Omental fat pad (tissue), 4 donors: ENCODE results near the gene SSB. TPM values are rescaled to one million over a fixed set of nuclear protein-coding genes. Genes with fewer than 3 reads are reported as not detected.
"Not testable (repeated sequence)": the region's sequence is repeated elsewhere in the genome, so short reads cannot be mapped to it uniquely, and the experiment has no call there.

Source experiments
- ATAC-seq: fragments of 150-250 bp; one replicate; pipeline ENCODE4 v1.9.1; 2016; ENCODE audit warnings: mild to moderate bottlenecking, moderate library complexity; ENCODE audit not compliant: low FRiP score
- DNase-seq: peaks from one replicate; pipeline ENCODE4 v3.0.0-alpha.2; 2019; ENCODE audit warnings: low spot score
- CTCF ChIP-seq, 3 donors: fragments of 450-650 bp; IDR thresholded peaks; one replicate each; pipeline ENCODE4 v1.5.1; 2016 to 2017; ENCODE audit warnings: antibody characterized with exemption in 3 of 3, mild to moderate bottlenecking in 3 of 3, moderate library complexity in 2 of 3
- total RNA-seq, 4 donors: library from RNA; depleted of rRNA; stranded (reverse); fragments of >200 nt; gene quantifications; one replicate each; pipeline ENCODE4 v1.1.0, GENCODE V29; 2016

SSB gene
- total RNA-seq, 4 donors from 2014 or later = 70.3 to 246 (median 111) TPM

GRCh38 chr2:169819106-169819505 is 20.4 kb downstream of the SSB start:
- TF ChIP-seq CTCF (IDR thresholded peaks at IDR 0.05) = no peak
- DNase-seq (no peak), ATAC-seq (no peak)

DNA sequence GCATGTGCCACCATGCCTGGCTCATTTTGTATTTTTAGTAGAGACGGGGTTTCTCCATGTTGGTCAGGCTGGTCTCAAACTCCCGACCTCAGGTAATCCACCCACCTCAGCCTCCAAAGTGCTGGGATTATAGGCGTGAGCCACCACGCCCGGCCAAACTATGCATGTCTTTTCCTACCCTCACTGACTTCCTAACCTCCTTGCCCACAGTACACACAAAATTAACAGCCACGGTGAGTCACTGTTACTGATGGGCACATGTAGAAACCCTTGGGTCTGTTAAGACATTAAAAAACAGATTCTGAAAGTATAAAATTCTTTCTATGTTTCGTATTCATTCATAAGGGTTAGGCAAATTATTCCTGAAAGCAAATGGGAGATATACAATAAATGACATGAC is 21.4 kb downstream of the SSB start:
- DNase-seq, ATAC-seq: not testable (repeated sequence)

- TF ChIP-seq CTCF (IDR thresholded peaks at IDR 0.05) = no peak
- DNase-seq = no peak
- no peak for ATAC-seq
Measured at GRCh38 chr2:169822036-169822435, 23.4 kb downstream of the SSB start.

- DNase-seq (no peak), ATAC-seq (no peak)
- no peak for TF ChIP-seq CTCF (IDR thresholded peaks at IDR 0.05)
Measured at GRCh38 chr2:169822785-169823392, 24.2 kb downstream of the SSB start.

DNA sequence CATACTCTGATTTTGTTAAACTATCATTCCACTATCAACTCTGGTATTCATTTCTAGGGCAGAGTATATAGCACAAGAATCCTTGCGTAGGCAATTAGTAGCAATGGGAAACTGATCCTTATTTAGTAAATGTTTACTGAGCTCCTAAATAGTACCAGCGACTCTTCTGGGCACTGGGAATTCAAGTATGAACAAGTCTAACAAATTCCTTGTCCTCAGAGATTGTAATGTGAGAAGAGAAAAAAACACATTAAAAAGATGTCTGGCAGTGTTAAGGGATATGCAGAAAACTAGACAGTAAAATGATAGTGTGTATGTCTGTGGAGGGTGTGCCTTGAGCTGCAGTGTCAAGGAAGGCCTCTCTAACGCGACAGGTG is 25.3 kb downstream of the SSB start:
- DNase-seq = no peak
- ATAC-seq = no peak
- TF ChIP-seq CTCF (IDR thresholded peaks at IDR 0.05) = no peak

DNA sequence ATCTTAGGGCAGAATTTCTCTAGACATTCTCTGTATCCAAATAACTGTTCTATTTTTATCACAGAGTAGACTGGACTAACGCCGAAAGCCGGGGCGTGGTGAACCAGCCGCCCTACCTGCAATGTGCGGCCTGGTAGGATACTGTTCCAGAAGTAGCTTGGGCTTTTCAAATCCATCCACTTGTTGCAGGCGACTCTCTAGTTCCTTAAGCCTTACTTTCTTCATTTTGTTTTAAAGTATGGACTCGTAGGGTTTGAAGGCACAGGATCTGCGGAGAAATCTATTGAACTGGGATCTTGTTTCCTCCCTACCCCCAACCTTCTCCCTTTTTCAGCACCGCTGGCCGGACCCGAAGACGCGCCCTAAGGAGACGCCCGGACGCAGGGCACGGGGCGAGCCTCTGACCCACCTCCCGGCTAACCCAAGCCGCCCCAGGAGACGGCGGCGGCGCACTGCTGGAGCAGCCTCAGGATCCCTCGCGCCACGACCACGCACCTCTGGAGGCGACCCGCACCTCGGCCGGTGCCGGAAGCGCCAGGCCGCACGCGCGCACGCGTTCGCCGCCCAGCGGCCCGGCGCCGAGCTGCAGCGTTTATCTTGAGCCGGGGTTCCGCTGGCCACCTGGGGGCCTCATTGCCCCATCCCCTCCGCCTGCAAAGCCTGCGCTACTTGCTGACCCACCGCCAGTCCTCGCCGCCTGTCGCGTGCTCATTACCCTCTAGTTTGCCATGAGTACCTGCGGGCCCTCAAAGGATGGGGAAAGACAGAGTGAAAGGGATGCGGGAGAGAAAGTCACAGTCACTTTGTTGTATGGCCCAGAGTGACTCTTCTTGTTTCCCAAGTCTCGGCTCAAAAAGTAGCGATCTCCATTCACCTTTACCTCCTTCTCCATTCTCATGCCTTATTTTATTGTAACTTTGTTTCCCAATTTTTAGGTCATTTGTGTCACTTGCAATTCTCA is 26.0 kb downstream of the SSB start, which contains the start of gene METTL5:
Gene METTL5 (minus strand): TSS at position 533 of the 961 bp plus-strand sequence. CDS start 308 bp downstream, at position 225.
- peak; percentile 83 for ATAC-seq
- peak in 2 of 3 donors; percentile 33 to 55 for TF ChIP-seq CTCF (IDR thresholded peaks at IDR 0.05)
- DNase-seq = peak; percentile 40

GRCh38 chr2:169827272-169828140 is 28.8 kb downstream of the SSB start, which contains the start of gene UBR3:
Gene UBR3, plus strand, starts transcription at chr2:169827454. Its CDS starts 54 bp downstream, at chr2:169827508.
- ATAC-seq (peak; percentile 91), DNase-seq (peak; percentile 74)
- no peak for TF ChIP-seq CTCF (IDR thresholded peaks at IDR 0.05)
